GM23338 (cell line): ENCODE data around the gene TAF1B. TPM values are rescaled to one million over a fixed set of nuclear protein-coding genes. Genes with fewer than 3 reads are reported as not detected.

ENCODE experiments used
- ATAC-seq: fragments of 200-7000 bp; cut with Tn5 transposase; 3 replicates; pipeline ENCODE4 v1.9.1; 2020
- DNase-seq: peaks from one replicate; pipeline ENCODE4 v3.0.0-alpha.2; 2015; ENCODE audit warnings: low spot score
- H2AFZ ChIP-seq: fragments of 200-600 bp; sonication (generic); 2 replicates; pipeline ENCODE4 v1.8.0; 2016; ENCODE audit warnings: antibody characterized with exemption, mild to moderate bottlenecking, moderate library complexity
- H3F3A ChIP-seq: fragments of 200-600 bp; sonication (generic); replicated peaks from 2 replicates; pipeline ENCODE4 v1.8.0; 2017; ENCODE audit warnings: antibody characterized with exemption, mixed run types, low read depth
- H3K27ac ChIP-seq: fragments of 200-600 bp; sonication (generic); 2 replicates; pipeline ENCODE4 v1.6.1; 2016; ENCODE audit warnings: low read depth
- H3K27me3 ChIP-seq: fragments of 200-600 bp; sonication (generic); 2 replicates; pipeline ENCODE4 v1.8.0; 2016; ENCODE audit warnings: mild to moderate bottlenecking, mixed run types, moderate library complexity; ENCODE audit not compliant: insufficient read depth
- H3K36me3 ChIP-seq: fragments of 200-600 bp; sonication (generic); 2 replicates; pipeline ENCODE4 v1.8.0; 2016; ENCODE audit warnings: mild to moderate bottlenecking; ENCODE audit not compliant: insufficient read depth
- H3K4me1 ChIP-seq: fragments of 200-600 bp; sonication (generic); 2 replicates; pipeline ENCODE4 v1.8.0; 2016; ENCODE audit warnings: mild to moderate bottlenecking, moderate library complexity; ENCODE audit not compliant: insufficient read depth
- H3K4me2 ChIP-seq: fragments of 200-600 bp; sonication (generic); 2 replicates; pipeline ENCODE4 v1.7.1; 2017; ENCODE audit warnings: mixed run types
- H3K4me3 ChIP-seq: fragments of 200-600 bp; sonication (generic); 2 replicates; pipeline ENCODE4 v1.6.1; 2016; ENCODE audit warnings: mixed run types
- H3K79me2 ChIP-seq: fragments of 200-600 bp; sonication (generic); replicated peaks from 2 replicates; pipeline ENCODE4 v1.8.0; 2017; ENCODE audit warnings: mild to moderate bottlenecking; ENCODE audit not compliant: insufficient read depth
- H3K9me2 ChIP-seq: fragments of 200-600 bp; sonication (generic); 2 replicates; pipeline ENCODE4 v1.8.0; 2017; ENCODE audit not compliant: insufficient read depth
- H4K20me1 ChIP-seq: fragments of 200-600 bp; sonication (generic); replicated peaks from 2 replicates; pipeline ENCODE4 v1.8.0; 2017; ENCODE audit warnings: mild to moderate bottlenecking; ENCODE audit not compliant: insufficient read depth
- H3K27ac Mint-ChIP-seq: 2 replicates; pipeline ENCODE4 v1.8.0; 2020; ENCODE audit warnings: inconsistent platforms, mild to moderate bottlenecking, moderate library complexity, mixed read lengths
- H3K27me3 Mint-ChIP-seq: 3 replicates; pipeline ENCODE4 v1.8.0; 2022; ENCODE audit warnings: low read depth, mild to moderate bottlenecking, moderate library complexity, mixed read lengths, inconsistent platforms; ENCODE audit not compliant: insufficient read depth, poor library complexity
- H3K36me3 Mint-ChIP-seq: 3 replicates; pipeline ENCODE4 v1.8.0; 2021; ENCODE audit warnings: low read depth, mild to moderate bottlenecking, inconsistent platforms, moderate library complexity, mixed read lengths
- H3K4me1 Mint-ChIP-seq: 3 replicates; pipeline ENCODE4 v1.8.0; 2020; ENCODE audit warnings: mild to moderate bottlenecking, inconsistent platforms, mixed read lengths
- H3K4me3 Mint-ChIP-seq: 3 replicates; pipeline ENCODE4 v1.8.0; 2021; ENCODE audit warnings: moderate library complexity, mild to moderate bottlenecking, inconsistent platforms, mixed read lengths
- H3K9me3 Mint-ChIP-seq: 3 replicates; pipeline ENCODE4 v1.8.0; 2020; ENCODE audit warnings: moderate library complexity, mild to moderate bottlenecking, inconsistent platforms, mixed read lengths
- EZH2 ChIP-seq: fragments of 200-600 bp; sonication (generic); IDR thresholded peaks from one replicate; pipeline ENCODE4 v1.8.0; 2017; ENCODE audit warnings: antibody characterized with exemption, mild to moderate bottlenecking, low read depth; ENCODE audit not compliant: unreplicated experiment
- EZH2phosphoT487 ChIP-seq: fragments of 200-600 bp; sonication (generic); IDR thresholded peaks from one replicate; pipeline ENCODE4 v1.8.1; 2018; ENCODE audit warnings: antibody characterized with exemption; ENCODE audit not compliant: unreplicated experiment
- JUNB ChIP-seq: IDR thresholded peaks from one replicate; pipeline ENCODE4 v1.6.1; 2016; ENCODE audit warnings: antibody characterized with exemption; ENCODE audit not compliant: unreplicated experiment
- POLR2AphosphoS5 ChIP-seq: IDR thresholded peaks from 2 replicates; pipeline ENCODE4 v1.6.1; 2016; ENCODE audit warnings: antibody characterized with exemption, low read depth
- polyA plus RNA-seq: library from polyadenylated mRNA; unstranded; fragments of >200 nt; fragmentation: Nextera tagmentation; extraction: Ambion mirVana; gene quantifications from 2 replicates; pipeline ENCODE4 v1.2.1, GENCODE V29; 2016
- total RNA-seq: library from RNA; depleted of rRNA; stranded (reverse); fragments of >200 nt; shearing (Covaris generic); gene quantifications from 2 replicates; pipeline ENCODE4 v1.2.3, GENCODE V29; 2014
- TF ChIP-seq, protein P1 (sequence below): IDR thresholded peaks from 2 replicates; pipeline ENCODE4 v1.6.1; 2016; ENCODE audit warnings: antibody characterized with exemption
- TF ChIP-seq, protein P2 (sequence below), 2 experiments: fragments of 200-600 bp in 1 of 2; sonication (generic) in 1 of 2; conservative IDR thresholded peaks; 2 replicates each; pipeline versions ENCODE4 v1.5.1 to v1.6.1; 2016 to 2017; ENCODE audit warnings: antibody characterized with exemption in 2 of 2, low read depth in 2 of 2, mild to moderate bottlenecking in 2 of 2, moderate library complexity in 1 of 2
- TF ChIP-seq, protein P3 (sequence below): IDR thresholded peaks from one replicate; pipeline ENCODE4 v1.6.1; 2018; ENCODE audit warnings: antibody characterized with exemption; ENCODE audit not compliant: unreplicated experiment
- TF ChIP-seq, protein P4 (sequence below): fragments of 250-450 bp; sonication (Bioruptor Pico); IDR thresholded peaks from 2 replicates; pipeline ENCODE4 v1.5.0; 2020; ENCODE audit warnings: mild to moderate bottlenecking, moderate library complexity

TAF1B gene
- total and polyA plus RNA-seq, 2 experiments from 2014 or later = 22.2 to 28.9 TPM

DNA sequence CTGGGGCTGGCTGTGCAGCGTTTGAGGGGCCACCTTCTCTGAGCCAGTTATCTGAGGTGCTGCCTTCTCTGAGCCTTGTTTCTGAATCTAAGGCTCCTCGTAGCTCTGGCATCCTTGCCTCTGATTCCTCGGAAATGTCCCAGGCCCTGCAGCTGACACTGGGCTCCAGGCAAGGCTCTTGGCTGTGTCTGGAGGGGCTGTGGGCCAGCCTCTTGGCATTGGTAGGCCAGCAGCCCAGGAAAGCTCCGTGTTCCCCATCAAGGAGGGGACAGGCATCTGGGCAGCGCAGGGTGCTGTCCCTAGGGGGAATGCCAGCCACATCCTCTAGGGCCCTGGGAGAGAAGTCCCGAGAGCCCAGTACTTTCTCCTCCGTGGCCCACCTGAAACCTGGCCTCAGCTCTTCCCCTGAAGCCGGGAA, 40.7 kb upstream of the TAF1B start (continued):
- TF ChIP-seq, protein P1, sequence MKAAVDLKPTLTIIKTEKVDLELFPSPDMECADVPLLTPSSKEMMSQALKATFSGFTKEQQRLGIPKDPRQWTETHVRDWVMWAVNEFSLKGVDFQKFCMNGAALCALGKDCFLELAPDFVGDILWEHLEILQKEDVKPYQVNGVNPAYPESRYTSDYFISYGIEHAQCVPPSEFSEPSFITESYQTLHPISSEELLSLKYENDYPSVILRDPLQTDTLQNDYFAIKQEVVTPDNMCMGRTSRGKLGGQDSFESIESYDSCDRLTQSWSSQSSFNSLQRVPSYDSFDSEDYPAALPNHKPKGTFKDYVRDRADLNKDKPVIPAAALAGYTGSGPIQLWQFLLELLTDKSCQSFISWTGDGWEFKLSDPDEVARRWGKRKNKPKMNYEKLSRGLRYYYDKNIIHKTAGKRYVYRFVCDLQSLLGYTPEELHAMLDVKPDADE = no peak
- TF ChIP-seq JUNB (no peak), EZH2 (no peak)

DNA sequence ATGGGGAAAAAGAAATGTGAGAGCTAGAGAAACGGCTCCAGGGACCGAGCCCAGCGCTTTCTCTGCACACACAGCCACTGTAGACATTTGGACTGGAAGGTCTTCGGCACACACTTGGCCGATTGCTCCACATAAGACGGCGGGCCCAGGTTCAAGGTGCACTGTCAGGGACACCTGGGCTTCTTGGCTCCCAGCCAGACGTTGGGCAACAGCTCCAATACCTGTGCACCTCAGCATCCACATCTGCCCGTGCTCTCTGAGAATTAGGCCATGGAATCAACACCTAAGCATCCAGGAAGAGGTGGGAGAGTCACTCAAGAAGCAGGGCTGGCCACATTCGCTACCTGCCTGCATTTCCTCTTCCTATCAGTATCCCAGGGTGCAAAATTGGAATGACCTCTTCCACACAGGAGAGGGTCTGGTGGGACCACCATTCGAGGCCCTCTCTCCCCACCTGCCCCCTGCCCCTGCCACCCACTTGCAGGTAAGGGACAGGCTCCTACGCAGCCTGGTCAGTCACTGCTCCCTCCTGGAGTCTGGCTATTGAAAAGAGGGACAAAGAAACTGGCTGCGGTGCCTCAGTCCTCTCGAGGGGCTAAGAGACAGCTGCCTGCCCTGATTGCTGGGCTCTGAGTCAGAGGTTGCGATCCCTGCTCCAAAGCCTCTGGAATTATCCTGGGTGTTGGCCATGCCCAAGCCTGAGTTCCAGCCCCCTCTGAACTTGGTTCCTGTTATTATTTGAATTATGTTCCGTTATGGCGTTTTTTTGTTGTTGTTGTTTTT, 40.1 kb upstream of the TAF1B start:
- Mint-ChIP-seq H3K4me3 (no peak overlapping the region), H3K36me3 (no peaks in the 10 kb centered on the region), H3K4me1 (peaks cover 9% of the 10 kb centered on the region), H3K27ac (no peak overlapping the region), H3K27me3 (peaks cover 7% of the 10 kb centered on the region), H3K9me3 (no peaks in the 10 kb centered on the region)
- Histone ChIP-seq H3K27me3 (no peaks in the 10 kb centered on the region), H2AFZ (no peak overlapping the region), H4K20me1 (no peaks in the 10 kb centered on the region), H3K27ac (no peak overlapping the region), H3K9me2 (no peaks in the 10 kb centered on the region), H3K4me3 (no peak overlapping the region), H3K4me2 (no peak overlapping the region), H3K79me2 (no peaks in the 10 kb centered on the region), H3K36me3 (no peaks in the 10 kb centered on the region), H3K4me1 (no peaks in the 10 kb centered on the region), H3F3A (no peaks in the 10 kb centered on the region)
- no peak for DNase-seq
- TF ChIP-seq POLR2AphosphoS5 (no peak), EZH2 (no peak), EZH2phosphoT487 (no peak)
- TF ChIP-seq, protein P2, sequence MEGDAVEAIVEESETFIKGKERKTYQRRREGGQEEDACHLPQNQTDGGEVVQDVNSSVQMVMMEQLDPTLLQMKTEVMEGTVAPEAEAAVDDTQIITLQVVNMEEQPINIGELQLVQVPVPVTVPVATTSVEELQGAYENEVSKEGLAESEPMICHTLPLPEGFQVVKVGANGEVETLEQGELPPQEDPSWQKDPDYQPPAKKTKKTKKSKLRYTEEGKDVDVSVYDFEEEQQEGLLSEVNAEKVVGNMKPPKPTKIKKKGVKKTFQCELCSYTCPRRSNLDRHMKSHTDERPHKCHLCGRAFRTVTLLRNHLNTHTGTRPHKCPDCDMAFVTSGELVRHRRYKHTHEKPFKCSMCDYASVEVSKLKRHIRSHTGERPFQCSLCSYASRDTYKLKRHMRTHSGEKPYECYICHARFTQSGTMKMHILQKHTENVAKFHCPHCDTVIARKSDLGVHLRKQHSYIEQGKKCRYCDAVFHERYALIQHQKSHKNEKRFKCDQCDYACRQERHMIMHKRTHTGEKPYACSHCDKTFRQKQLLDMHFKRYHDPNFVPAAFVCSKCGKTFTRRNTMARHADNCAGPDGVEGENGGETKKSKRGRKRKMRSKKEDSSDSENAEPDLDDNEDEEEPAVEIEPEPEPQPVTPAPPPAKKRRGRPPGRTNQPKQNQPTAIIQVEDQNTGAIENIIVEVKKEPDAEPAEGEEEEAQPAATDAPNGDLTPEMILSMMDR (conservative IDR thresholded peaks at IDR 0.05; ENCODE audit: low read depth in 2 of 2) = no peak
- TF ChIP-seq, protein P3, sequence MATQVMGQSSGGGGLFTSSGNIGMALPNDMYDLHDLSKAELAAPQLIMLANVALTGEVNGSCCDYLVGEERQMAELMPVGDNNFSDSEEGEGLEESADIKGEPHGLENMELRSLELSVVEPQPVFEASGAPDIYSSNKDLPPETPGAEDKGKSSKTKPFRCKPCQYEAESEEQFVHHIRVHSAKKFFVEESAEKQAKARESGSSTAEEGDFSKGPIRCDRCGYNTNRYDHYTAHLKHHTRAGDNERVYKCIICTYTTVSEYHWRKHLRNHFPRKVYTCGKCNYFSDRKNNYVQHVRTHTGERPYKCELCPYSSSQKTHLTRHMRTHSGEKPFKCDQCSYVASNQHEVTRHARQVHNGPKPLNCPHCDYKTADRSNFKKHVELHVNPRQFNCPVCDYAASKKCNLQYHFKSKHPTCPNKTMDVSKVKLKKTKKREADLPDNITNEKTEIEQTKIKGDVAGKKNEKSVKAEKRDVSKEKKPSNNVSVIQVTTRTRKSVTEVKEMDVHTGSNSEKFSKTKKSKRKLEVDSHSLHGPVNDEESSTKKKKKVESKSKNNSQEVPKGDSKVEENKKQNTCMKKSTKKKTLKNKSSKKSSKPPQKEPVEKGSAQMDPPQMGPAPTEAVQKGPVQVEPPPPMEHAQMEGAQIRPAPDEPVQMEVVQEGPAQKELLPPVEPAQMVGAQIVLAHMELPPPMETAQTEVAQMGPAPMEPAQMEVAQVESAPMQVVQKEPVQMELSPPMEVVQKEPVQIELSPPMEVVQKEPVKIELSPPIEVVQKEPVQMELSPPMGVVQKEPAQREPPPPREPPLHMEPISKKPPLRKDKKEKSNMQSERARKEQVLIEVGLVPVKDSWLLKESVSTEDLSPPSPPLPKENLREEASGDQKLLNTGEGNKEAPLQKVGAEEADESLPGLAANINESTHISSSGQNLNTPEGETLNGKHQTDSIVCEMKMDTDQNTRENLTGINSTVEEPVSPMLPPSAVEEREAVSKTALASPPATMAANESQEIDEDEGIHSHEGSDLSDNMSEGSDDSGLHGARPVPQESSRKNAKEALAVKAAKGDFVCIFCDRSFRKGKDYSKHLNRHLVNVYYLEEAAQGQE = no peak
- TF ChIP-seq, protein P4, sequence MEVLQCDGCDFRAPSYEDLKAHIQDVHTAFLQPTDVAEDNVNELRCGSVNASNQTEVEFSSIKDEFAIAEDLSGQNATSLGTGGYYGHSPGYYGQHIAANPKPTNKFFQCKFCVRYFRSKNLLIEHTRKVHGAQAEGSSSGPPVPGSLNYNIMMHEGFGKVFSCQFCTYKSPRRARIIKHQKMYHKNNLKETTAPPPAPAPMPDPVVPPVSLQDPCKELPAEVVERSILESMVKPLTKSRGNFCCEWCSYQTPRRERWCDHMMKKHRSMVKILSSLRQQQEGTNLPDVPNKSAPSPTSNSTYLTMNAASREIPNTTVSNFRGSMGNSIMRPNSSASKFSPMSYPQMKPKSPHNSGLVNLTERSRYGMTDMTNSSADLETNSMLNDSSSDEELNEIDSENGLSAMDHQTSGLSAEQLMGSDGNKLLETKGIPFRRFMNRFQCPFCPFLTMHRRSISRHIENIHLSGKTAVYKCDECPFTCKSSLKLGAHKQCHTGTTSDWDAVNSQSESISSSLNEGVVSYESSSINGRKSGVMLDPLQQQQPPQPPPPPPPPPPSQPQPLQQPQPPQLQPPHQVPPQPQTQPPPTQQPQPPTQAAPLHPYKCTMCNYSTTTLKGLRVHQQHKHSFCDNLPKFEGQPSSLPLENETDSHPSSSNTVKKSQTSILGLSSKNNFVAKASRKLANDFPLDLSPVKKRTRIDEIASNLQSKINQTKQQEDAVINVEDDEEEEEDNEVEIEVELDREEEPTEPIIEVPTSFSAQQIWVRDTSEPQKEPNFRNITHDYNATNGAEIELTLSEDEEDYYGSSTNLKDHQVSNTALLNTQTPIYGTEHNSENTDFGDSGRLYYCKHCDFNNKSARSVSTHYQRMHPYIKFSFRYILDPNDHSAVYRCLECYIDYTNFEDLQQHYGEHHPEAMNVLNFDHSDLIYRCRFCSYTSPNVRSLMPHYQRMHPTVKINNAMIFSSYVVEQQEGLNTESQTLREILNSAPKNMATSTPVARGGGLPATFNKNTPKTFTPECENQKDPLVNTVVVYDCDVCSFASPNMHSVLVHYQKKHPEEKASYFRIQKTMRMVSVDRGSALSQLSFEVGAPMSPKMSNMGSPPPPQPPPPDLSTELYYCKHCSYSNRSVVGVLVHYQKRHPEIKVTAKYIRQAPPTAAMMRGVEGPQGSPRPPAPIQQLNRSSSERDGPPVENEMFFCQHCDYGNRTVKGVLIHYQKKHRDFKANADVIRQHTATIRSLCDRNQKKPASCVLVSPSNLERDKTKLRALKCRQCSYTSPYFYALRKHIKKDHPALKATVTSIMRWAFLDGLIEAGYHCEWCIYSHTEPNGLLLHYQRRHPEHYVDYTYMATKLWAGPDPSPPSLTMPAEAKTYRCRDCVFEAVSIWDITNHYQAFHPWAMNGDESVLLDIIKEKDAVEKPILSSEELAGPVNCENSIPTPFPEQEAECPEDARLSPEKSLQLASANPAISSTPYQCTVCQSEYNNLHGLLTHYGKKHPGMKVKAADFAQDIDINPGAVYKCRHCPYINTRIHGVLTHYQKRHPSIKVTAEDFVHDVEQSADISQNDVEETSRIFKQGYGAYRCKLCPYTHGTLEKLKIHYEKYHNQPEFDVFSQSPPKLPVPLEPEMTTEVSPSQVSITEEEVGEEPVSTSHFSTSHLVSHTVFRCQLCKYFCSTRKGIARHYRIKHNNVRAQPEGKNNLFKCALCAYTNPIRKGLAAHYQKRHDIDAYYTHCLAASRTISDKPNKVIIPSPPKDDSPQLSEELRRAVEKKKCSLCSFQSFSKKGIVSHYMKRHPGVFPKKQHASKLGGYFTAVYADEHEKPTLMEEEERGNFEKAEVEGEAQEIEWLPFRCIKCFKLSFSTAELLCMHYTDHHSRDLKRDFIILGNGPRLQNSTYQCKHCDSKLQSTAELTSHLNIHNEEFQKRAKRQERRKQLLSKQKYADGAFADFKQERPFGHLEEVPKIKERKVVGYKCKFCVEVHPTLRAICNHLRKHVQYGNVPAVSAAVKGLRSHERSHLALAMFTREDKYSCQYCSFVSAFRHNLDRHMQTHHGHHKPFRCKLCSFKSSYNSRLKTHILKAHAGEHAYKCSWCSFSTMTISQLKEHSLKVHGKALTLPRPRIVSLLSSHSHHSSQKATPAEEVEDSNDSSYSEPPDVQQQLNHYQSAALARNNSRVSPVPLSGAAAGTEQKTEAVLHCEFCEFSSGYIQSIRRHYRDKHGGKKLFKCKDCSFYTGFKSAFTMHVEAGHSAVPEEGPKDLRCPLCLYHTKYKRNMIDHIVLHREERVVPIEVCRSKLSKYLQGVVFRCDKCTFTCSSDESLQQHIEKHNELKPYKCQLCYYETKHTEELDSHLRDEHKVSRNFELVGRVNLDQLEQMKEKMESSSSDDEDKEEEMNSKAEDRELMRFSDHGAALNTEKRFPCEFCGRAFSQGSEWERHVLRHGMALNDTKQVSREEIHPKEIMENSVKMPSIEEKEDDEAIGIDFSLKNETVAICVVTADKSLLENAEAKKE (CRISPR knock-in tag) = no peak
- ATAC-seq = no peak
